Skeletal muscle tissue (tissue), 4 donors: ENCODE results near the gene GABRA4. TPM values are rescaled to one million over a fixed set of nuclear protein-coding genes. Genes with fewer than 3 reads are reported as not detected.

Experiments used
- H3K27ac ChIP-seq: one replicate; pipeline ENCODE4 v1.7.0; 2013; ENCODE audit warnings: mild to moderate bottlenecking, low read depth, low read length, inconsistent platforms
- H3K27me3 ChIP-seq, 3 donors: one replicate each; pipeline ENCODE4 v1.7.0; 2013; ENCODE audit warnings: low read length in 3 of 3; ENCODE audit not compliant: control insufficient read depth in 3 of 3, insufficient read depth in 3 of 3
- H3K36me3 ChIP-seq, 3 donors: one replicate each; pipeline ENCODE4 v1.7.0; 2013; ENCODE audit warnings: low read length in 3 of 3; ENCODE audit not compliant: control insufficient read depth in 3 of 3, insufficient read depth in 3 of 3
- H3K4me1 ChIP-seq, 3 donors: one replicate each; pipeline ENCODE4 v1.7.0; 2013; ENCODE audit warnings: low read length in 3 of 3, mild to moderate bottlenecking in 3 of 3; ENCODE audit not compliant: control insufficient read depth in 3 of 3, insufficient read depth in 3 of 3
- H3K4me3 ChIP-seq, 3 donors: one replicate each; pipeline ENCODE4 v1.7.0; 2013; ENCODE audit warnings: low read length in 3 of 3
- H3K9ac ChIP-seq, 3 donors: one replicate each; pipeline ENCODE4 v1.7.0; 2013; ENCODE audit warnings: low read length in 3 of 3, mild to moderate bottlenecking in 3 of 3, moderate library complexity in 2 of 3, low read depth in 1 of 3
- H3K9me3 ChIP-seq, 3 donors: one replicate each; pipeline ENCODE4 v1.7.0; 2013; ENCODE audit warnings: low read length in 3 of 3; ENCODE audit not compliant: control insufficient read depth in 3 of 3
- total RNA-seq: library from RNA; depleted of rRNA; stranded (reverse); fragments of >200 nt; gene quantifications from one replicate; pipeline ENCODE4 v1.2.3, GENCODE V29; 2014
- donor health status: Osteomylitis.

GABRA4 gene
- total RNA-seq, 1 donor from 2014 or later: under 0.01 TPM

DNA sequence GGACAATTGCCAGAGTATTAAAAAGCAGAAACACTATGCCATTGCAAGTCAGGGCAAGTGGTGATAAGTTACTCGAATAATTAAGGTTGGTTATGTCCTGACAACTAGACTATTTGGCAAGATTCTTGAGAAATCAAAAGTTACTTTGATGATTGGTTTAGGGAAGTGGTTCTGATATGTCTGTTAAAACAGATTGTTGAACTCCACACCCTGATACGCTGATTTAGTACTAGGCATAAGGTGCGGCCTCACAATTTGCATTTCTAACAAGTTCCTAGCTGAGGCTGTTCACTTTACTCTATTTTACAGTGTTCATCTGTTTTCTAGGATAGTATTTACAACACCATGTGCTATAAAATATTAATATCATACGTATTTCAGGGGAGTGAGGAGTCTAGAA, 12.5 kb downstream of the GABRA4 start:
- Histone ChIP-seq H3K4me3 (no peak overlapping the region), H3K9ac (no peak overlapping the region), H3K36me3 (no peaks in the 10 kb centered on the region), H3K27ac (no peak overlapping the region), H3K4me1 (no peaks in the 10 kb centered on the region), H3K27me3 (no peaks in the 10 kb centered on the region), H3K9me3 (no peaks in the 10 kb centered on the region)

DNA sequence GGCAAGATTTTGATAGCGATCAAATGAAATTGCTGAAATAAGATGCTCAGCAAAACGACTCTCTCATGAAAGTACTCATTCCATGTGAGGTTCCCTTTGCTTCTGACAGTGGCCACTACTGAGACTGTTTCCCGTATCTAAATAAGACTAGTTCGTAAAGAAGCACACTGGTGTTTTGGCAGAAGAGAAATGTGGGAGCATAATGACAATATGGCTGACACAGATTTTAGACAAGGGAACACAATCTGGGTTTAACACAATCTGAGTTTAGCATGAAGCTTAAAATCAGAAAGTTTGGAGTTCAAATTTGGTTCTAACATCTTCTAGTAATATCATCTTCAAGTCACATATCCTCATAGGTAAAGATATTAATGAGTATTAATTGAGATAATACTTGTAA, 13.7 kb downstream of the GABRA4 start:
- no peak overlapping the region for H3K4me3 ChIP-seq
- no peaks in the 10 kb centered on the region for H3K4me1 ChIP-seq
- no peaks in the 10 kb centered on the region for H3K27me3 ChIP-seq
- no peak overlapping the region for H3K9ac ChIP-seq
- no peak overlapping the region for H3K27ac ChIP-seq
- H3K9me3 ChIP-seq: no peaks in the 10 kb centered on the region
- H3K36me3 ChIP-seq: no peaks in the 10 kb centered on the region

DNA sequence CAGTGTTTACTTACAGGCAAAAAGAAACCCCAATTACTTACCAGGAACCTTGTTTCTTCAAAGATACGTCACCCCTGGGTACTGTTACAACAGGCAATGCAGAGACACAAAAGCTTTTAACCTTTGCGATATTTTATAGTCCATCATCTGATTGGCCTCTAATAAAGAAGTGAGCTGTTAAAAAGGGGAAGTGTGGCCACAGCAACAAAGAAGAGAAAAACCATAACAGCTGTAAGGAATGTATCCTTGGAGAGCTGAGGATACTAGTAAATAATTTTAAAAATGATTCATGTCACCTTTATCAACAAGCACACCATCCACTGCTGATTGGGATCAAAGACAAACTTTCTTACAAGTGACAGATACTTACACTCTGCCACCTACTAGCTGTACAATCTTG, 14.1 kb downstream of the GABRA4 start:
- no peaks in the 10 kb centered on the region for H3K4me1 ChIP-seq
- no peaks in the 10 kb centered on the region for H3K36me3 ChIP-seq
- H3K27me3 ChIP-seq: no peaks in the 10 kb centered on the region
- H3K4me3 ChIP-seq: no peak overlapping the region
- H3K9me3 ChIP-seq: no peaks in the 10 kb centered on the region
- H3K27ac ChIP-seq: no peak overlapping the region
- H3K9ac ChIP-seq: no peak overlapping the region

DNA sequence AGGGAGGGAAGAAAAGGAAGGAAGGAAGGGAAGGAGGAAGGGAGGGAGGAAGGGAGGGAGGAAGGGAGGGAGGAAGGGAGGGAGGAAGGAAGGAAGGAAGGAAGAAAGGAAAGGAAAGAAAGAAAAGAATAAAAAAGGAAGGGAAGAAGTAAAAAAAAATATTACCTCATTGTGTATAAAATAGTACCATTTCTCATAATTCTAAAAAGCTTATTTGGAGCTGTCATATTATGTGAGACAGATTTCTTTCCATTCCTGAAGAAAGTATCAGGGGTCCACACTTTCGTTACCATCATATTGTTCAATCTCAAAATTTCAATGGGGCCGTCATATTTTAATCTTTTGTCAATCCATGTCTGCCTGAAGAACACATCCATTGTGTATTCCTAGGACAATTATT, 16.1 kb downstream of the GABRA4 start:
- no peaks in the 10 kb centered on the region for H3K4me1 ChIP-seq
- no peak overlapping the region for H3K9ac ChIP-seq
- no peaks in the 10 kb centered on the region for H3K27me3 ChIP-seq
- no peaks in the 10 kb centered on the region for H3K9me3 ChIP-seq
- no peaks in the 10 kb centered on the region for H3K36me3 ChIP-seq
- H3K4me3 ChIP-seq: no peak overlapping the region
- no peak overlapping the region for H3K27ac ChIP-seq

DNA sequence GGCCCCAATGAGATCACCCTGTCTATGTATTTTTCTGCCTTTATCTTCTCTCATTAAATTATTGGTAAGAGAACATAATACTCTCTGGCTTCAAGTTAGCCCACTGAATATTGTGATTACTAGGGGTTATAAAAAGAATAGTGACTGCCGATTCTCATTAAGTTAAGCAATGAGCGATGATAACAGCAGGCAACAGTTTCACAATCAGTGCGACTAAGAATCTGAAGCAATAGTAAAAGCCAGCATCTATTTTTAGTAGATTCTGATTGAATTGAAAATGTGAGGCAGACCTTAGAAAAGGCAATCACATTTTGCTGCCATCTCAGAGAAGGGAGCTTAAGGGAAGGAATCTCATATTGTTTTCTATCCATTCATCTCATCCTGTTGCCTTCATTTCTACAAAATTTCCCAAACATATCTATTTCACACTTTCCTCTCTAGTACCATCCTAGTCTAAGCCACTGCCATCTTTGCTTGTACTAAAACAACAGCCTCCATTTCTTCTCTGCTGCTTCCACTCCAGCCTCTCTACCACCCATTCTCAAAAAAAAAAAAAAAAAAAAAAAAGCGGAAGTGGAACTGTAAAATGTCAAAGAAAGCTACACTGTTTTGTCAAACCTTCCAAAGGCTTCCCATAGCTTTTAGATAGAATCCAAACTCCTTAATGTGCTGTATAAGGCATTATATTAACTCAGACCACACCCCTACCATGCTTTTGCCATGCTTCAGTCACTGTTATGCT, 17.4 kb downstream of the GABRA4 start:
- Histone ChIP-seq H3K9ac (no peak overlapping the region), H3K27ac (no peak overlapping the region), H3K27me3 (no peaks in the 10 kb centered on the region), H3K9me3 (no peaks in the 10 kb centered on the region), H3K4me1 (no peaks in the 10 kb centered on the region), H3K36me3 (no peaks in the 10 kb centered on the region), H3K4me3 (no peak overlapping the region)

DNA sequence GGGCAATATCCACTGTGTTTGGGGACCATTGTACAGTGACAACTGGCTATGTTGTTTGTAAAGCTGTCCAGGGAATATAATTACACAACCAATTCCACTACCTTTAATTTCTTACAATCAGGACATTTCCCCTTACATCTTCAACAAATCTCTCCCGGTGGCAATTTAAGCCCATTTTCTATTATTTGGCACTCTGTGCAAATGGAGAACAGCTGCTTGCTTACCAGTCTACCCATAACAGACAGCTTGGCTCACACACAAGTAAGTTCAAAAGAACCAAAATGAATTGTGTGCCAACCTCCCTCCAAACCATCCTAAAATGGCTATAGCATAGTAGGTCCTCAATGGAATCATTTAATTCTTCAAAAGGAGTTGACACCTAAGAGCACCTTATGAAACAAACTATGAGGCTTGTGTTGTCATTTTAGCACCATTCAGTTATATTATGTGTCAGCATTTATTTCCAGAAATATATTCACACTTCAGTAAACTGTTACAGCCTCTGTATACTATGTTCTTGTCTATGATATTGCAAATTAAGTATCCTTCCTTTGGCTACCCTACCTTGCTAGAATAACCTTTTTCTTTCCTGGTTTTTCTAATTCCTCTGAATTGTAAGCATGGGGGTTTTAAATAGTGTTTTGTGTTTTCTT, 18.4 kb downstream of the GABRA4 start:
- H3K4me3 ChIP-seq: no peak overlapping the region
- H3K9ac ChIP-seq: no peak overlapping the region
- no peak overlapping the region for H3K27ac ChIP-seq
- H3K9me3 ChIP-seq: no peaks in the 10 kb centered on the region
- no peaks in the 10 kb centered on the region for H3K36me3 ChIP-seq
- no peaks in the 10 kb centered on the region for H3K27me3 ChIP-seq
- H3K4me1 ChIP-seq: no peaks in the 10 kb centered on the region

DNA sequence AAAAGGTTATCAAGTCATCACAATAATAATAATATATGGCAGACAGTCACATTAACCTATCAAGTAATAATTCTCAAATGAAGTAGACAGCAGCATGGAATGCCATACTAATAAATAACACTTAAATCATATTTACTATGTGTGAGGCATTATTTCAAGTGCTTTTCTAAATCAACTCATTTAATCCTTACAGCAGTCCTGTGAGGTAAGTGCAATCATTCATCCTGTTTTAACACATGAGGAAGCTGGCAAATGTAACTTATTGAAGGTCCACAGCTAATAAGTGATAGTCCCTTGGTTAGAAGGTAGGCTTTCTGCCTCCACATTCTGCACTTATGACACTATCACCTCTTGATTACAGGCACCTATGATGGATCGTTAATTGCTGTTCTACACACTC, 24.5 kb downstream of the GABRA4 start:
- Histone ChIP-seq H3K9ac (no peak overlapping the region), H3K27ac (no peak overlapping the region), H3K9me3 (no peaks in the 10 kb centered on the region), H3K27me3 (no peaks in the 10 kb centered on the region), H3K36me3 (no peaks in the 10 kb centered on the region), H3K4me1 (no peaks in the 10 kb centered on the region), H3K4me3 (no peak overlapping the region)

DNA sequence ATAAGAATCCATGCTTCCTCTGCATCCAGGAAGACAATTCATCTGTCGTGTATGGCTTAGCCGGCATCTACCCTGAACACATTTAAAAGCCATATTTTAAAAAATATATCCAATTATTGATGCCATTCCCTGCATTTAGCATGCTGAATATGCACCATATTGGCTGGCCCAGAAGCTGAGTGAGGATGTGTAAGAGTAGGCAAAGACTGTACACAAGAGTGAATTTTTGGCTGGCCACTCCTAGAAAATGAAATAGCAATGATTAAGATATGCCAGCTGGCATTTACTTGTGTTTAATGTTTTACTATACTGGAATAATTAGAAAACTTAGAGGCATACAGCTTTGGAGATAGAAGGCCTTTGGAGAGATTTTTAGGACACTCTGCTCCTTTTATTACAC, 25.8 kb downstream of the GABRA4 start:
- Histone ChIP-seq H3K4me3 (no peak overlapping the region), H3K27me3 (no peaks in the 10 kb centered on the region), H3K9ac (no peak overlapping the region), H3K9me3 (no peaks in the 10 kb centered on the region), H3K27ac (no peak overlapping the region), H3K4me1 (no peaks in the 10 kb centered on the region), H3K36me3 (no peaks in the 10 kb centered on the region)

DNA sequence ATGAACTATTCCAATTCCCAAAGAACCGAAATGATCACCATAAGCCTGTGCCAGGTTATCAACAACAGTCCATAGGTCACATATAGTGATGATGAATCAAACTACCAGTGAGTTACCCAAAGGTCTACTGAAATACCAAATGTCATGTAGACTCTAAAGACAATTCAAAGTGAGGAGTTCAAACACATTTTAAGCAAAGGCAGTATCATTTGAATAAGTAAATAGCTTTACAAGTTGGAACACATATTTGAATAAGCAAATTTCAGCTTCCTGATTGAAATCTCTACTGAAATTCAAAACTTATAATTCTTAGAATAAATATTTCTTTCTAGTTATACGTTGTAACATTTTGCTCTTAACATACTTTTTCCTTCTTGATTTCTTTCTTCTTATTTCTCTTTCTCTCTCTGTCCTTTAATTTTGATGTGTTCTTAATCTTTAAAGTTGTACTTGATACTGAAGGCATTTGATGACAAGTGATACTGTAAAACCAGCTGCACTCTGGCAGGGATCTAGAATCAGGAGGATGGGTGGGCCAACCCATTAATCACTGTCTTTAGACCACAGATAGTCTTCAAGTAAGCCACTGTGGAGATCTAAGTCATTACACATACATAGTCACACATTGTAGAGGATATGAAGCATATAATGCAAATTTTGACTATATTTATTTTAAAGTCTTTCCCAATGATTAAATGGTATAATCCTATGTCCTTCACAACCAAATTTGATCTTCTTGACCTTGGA, 34.5 kb downstream of the GABRA4 start:
- Histone ChIP-seq H3K27ac (no peak overlapping the region), H3K9ac (no peak overlapping the region), H3K27me3 (no peaks in the 10 kb centered on the region), H3K9me3 (no peaks in the 10 kb centered on the region), H3K4me1 (no peaks in the 10 kb centered on the region), H3K4me3 (no peak overlapping the region), H3K36me3 (no peaks in the 10 kb centered on the region)

DNA sequence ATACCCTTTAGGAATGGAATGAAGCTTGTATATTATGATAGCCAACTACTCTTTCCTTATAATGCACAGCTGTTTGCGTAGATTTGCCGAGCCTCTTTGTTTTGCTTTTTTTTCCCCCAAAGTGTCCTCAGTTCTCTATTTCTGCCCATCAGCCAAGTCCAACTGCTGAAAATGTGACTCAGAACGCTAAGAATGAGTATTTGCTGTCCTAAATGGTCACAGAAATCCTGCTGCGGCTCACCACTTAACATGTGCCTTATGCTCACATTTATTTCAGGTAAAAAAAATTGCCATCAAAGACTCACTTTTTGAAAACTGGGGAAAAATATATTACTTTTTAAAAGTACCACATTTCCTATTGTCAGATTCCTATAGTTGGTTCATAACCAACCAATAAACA, 36.9 kb downstream of the GABRA4 start:
- no peak overlapping the region for H3K4me3 ChIP-seq
- no peak overlapping the region for H3K27ac ChIP-seq
- H3K27me3 ChIP-seq: no peaks in the 10 kb centered on the region
- H3K36me3 ChIP-seq: no peaks in the 10 kb centered on the region
- no peaks in the 10 kb centered on the region for H3K9me3 ChIP-seq
- H3K9ac ChIP-seq: no peak overlapping the region
- no peaks in the 10 kb centered on the region for H3K4me1 ChIP-seq
